ENCODE measurements around the gene JAGN1.

Gene JAGN1

GRCh38 chr3:9884555-9885165, 5.8 kb upstream of the JAGN1 start:
- no peaks in the 10 kb centered on the region for H3F3A ChIP-seq (ENCODE audit: control insufficient read depth, insufficient read depth)
- no peak overlapping the region for H3K4me2 ChIP-seq (ENCODE audit: low read length)
- no peaks in the 10 kb centered on the region for H3K9me3 ChIP-seq (ENCODE audit: control insufficient read depth, insufficient read depth, low read length)
- H3K4me3 ChIP-seq (ENCODE audit: low read length): no peak overlapping the region
- H3K79me2 ChIP-seq (ENCODE audit: control insufficient read depth, low read length): no peaks in the 10 kb centered on the region
- no peaks in the 10 kb centered on the region for H3K36me3 ChIP-seq (ENCODE audit: control insufficient read depth, low read length)
- no peaks in the 10 kb centered on the region for H3K9me2 ChIP-seq (replicated peaks; ENCODE audit: control insufficient read depth, low read length)
- no peaks in the 10 kb centered on the region for H4K20me1 ChIP-seq (ENCODE audit: control insufficient read depth, insufficient read depth, low read depth, low read length)
- TF ChIP-seq CTCF (IDR thresholded peaks at IDR 0.05; ENCODE audit: low read depth, low read length, poor library complexity, severe bottlenecking) (no peak), EZH2phosphoT487 (IDR thresholded peaks at IDR 0.05; ENCODE audit: borderline replicate concordance, low read length) (no peak)
- peaks cover 2% of the 10 kb centered on the region; the same call in 1 of the 2 replicates for H3K27me3 ChIP-seq (ENCODE audit: control insufficient read depth, low read length)
- H3K4me1 ChIP-seq (ENCODE audit: control insufficient read depth, low read length): no peaks in the 10 kb centered on the region
- no peak overlapping the region for H3K27ac ChIP-seq (ENCODE audit: low read depth, low read length)

GRCh38 chr3:9886328-9886727, 4.1 kb upstream of the JAGN1 start:
- Histone ChIP-seq H3K9me3 (ENCODE audit: control insufficient read depth, insufficient read depth, low read length) (no peaks in the 10 kb centered on the region), H3K27me3 (ENCODE audit: control insufficient read depth, low read length) (no peaks in the 10 kb centered on the region), H3K79me2 (ENCODE audit: control insufficient read depth, low read length) (peaks cover 10% of the 10 kb centered on the region), H3K36me3 (ENCODE audit: control insufficient read depth, low read length) (peaks cover 9% of the 10 kb centered on the region; the same call in 1 of the 2 replicates), H3K9me2 (replicated peaks; ENCODE audit: control insufficient read depth, low read length) (no peaks in the 10 kb centered on the region), H3K27ac (ENCODE audit: low read depth, low read length) (no peak overlapping the region), H3K4me3 (ENCODE audit: low read length) (no peak overlapping the region), H4K20me1 (ENCODE audit: control insufficient read depth, insufficient read depth, low read depth, low read length) (no peaks in the 10 kb centered on the region), H3F3A (ENCODE audit: control insufficient read depth, insufficient read depth) (no peaks in the 10 kb centered on the region), H3K4me1 (ENCODE audit: control insufficient read depth, low read length) (peaks cover 5% of the 10 kb centered on the region), H3K4me2 (ENCODE audit: low read length) (no peak overlapping the region)
- TF ChIP-seq EZH2phosphoT487 (IDR thresholded peaks at IDR 0.05; ENCODE audit: borderline replicate concordance, low read length) (no peak), CTCF (IDR thresholded peaks at IDR 0.05; ENCODE audit: low read depth, low read length, poor library complexity, severe bottlenecking) (no peak)

GRCh38 chr3:9887480-9887879, 2.9 kb upstream of the JAGN1 start:
- H3K4me3 ChIP-seq (ENCODE audit: low read length): no peak overlapping the region
- peaks cover 19% of the 10 kb centered on the region for H3K36me3 ChIP-seq (ENCODE audit: control insufficient read depth, low read length)
- no peak overlapping the region for H3K4me2 ChIP-seq (ENCODE audit: low read length)
- no peak overlapping the region for H3K27ac ChIP-seq (ENCODE audit: low read depth, low read length)
- H4K20me1 ChIP-seq (ENCODE audit: control insufficient read depth, insufficient read depth, low read depth, low read length): 0 out of 2 replicates have a peak, but pooled peaks cover 4% of the 10 kb centered on the region
- H3K79me2 ChIP-seq (ENCODE audit: control insufficient read depth, low read length): peaks cover 21% of the 10 kb centered on the region
- H3K9me3 ChIP-seq (ENCODE audit: control insufficient read depth, insufficient read depth, low read length): no peaks in the 10 kb centered on the region
- peaks cover 9% of the 10 kb centered on the region for H3K4me1 ChIP-seq (ENCODE audit: control insufficient read depth, low read length)
- H3F3A ChIP-seq (ENCODE audit: control insufficient read depth, insufficient read depth): 0 out of 2 replicates have a peak, but pooled peaks cover 2% of the 10 kb centered on the region
- TF ChIP-seq CTCF (IDR thresholded peaks at IDR 0.05; ENCODE audit: low read depth, low read length, poor library complexity, severe bottlenecking) (no peak), EZH2phosphoT487 (IDR thresholded peaks at IDR 0.05; ENCODE audit: borderline replicate concordance, low read length) (no peak)
- H3K9me2 ChIP-seq (replicated peaks; ENCODE audit: control insufficient read depth, low read length): no peaks in the 10 kb centered on the region
- no peaks in the 10 kb centered on the region for H3K27me3 ChIP-seq (ENCODE audit: control insufficient read depth, low read length)
